NCI-H146 treated with DMSO at 0.1 percent for 48 hours (cell line): ENCODE results near the gene FAT2.

Source experiments
- DNase-seq: peaks from one replicate; lab custom pipeline; 2025; ENCODE audit not compliant: unreplicated experiment; lab: John Stamatoyannopoulos, UW

Gene FAT2

DNA sequence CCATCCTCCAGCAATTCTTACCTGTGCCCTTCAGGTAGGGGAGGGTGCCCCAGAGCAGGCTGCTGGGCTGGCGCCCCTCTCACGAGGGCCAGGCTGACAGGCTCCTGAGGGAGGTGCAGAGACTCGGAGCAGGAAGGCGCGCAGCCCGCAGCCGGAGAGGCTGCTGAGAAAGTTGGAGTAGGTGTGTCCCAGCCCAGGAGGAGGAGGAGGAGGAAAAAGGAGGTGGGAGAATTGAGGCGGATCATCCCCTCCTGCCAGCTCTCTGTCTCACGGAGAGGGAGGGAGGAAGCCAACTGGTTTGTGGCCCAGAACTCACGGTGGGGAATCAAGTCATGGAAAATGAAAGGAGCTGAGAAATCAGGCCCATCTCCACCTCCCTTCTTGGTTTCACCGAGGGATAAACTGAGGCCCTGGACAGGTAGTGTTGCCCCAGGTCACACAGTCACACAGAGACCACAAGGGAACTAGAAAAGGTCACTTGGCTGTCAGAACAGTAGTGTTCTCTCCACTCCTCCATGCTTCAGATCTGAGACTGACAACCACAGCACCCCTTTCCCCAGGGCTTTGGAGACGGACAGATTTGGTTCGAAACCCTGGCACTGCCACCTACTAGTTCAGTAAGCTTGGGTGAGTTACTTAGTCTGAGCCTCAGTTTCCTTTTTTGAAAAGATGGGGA, at the start of gene FAT2:
Gene FAT2 (minus strand): TSS at position 188 of the 676 bp plus-strand sequence. CDS start 22,400 bp downstream, outside the sequence.
- no peak for DNase-seq

- DNase-seq, result no peak
Measured at GRCh38 chr5:151638619-151639018, 47.5 kb upstream of the FAT2 start.

DNA sequence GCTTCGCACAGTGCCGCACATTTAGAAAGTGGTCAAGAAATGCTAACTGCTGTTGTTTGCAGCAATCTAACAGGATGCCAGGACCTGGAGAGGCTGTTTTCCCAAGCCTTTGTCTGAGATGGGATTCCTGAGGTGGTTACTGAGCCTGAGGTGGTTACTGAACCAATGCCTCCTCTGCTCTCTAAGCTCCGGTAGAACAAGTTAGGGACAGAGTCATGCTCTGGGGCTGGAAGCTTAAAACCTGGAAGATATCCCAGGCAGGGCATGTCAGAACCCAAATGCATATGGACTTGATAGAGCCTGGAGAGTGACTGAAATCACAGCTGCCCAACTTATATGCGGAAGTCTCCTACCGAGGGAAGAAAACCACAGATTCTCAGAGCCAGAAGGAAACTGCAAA, 46.5 kb upstream of the FAT2 start:
- no peak for DNase-seq

GRCh38 chr5:151633892-151634291, 42.8 kb upstream of the FAT2 start:
- no peak for DNase-seq

- DNase-seq, result no peak
Measured at GRCh38 chr5:151632941-151633340, 41.8 kb upstream of the FAT2 start.

GRCh38 chr5:151632524-151632923, 41.4 kb upstream of the FAT2 start:
- no peak for DNase-seq

DNA sequence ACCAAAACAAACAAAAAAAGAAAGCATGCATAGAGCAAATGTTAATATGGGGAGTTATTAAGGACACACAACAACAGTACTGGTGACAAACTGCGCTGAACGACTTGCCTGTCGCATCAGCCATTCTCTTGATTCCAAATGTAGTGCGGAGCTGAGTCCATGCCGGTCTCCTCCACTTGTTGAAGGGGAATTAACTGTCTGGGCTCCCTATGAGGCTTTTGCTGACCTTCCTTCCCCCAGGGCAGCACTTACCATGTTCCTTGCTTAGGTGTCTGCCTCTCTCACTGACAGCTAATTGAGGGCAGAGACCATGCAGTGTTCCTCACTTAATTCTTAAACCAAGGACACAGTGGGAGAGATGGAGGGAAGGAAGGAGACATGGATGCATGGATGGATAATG, 40.8 kb upstream of the FAT2 start:
- DNase-seq, result no peak

DNA sequence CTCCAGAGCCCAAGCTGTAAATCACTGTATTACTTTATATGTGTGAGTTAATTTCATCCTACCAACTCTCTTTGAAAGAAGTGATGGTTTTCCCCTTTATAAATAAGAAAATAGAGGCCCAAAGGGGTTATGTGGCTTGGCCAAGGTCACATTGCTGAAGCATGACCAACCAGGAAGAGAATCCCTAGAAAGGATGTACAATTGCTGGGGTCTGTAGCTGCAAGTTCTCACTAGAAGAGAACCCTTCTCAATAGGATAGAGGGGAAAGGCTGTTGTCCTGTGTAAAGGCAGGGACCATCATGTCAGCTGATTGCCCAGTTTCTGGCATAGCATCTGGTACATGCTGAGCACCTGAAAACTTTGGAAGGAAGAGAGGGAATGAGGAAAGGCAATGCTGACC, 39.0 kb upstream of the FAT2 start:
- DNase-seq, result no peak

GRCh38 chr5:151628112-151628823, 37.1 kb upstream of the FAT2 start:
- no peak for DNase-seq

DNA sequence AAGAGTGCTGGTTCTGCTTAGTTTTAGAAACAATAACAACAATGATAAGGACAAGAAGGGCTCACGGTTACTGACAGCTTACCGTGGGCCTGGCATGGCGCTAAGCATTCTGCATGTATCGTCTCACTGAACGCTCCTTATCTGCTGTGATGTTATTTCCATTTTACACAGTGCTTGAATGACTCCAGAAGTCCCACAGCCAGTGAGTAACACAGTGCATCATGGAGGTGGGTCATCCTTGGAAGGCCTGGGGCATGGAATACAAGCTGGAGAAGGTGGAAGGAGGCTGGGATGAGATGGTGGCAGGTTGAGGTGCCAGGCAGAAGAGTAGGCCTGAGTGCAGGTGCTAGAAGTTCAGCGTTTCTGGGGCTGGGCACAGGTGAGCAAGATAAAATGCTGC, 36.5 kb upstream of the FAT2 start:
- DNase-seq, result no peak

GRCh38 chr5:151625285-151625684, 34.2 kb upstream of the FAT2 start:
- DNase-seq, result no peak

DNA sequence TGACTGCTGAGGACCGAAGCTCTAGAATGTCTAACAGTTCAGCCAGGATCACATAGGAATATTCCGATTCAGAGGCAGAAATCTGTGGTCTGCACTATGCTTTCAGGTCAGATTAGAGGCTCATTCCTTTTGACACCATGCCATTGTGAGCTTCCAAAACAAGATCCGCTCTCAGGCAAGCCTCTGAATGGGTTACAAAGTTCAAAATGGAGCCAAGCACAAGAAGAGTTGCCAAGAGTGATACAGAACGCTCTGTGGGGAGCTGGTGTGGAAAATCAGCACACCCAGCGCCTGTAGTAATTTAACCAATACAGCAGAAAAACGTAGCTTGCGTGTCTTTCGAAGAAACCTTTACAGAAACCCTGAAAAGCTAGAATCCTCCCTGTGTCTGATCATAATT, 33.3 kb upstream of the FAT2 start:
- DNase-seq, result no peak

- peak; percentile 8 for DNase-seq
Measured at GRCh38 chr5:151622367-151623088, 31.4 kb upstream of the FAT2 start.

DNA sequence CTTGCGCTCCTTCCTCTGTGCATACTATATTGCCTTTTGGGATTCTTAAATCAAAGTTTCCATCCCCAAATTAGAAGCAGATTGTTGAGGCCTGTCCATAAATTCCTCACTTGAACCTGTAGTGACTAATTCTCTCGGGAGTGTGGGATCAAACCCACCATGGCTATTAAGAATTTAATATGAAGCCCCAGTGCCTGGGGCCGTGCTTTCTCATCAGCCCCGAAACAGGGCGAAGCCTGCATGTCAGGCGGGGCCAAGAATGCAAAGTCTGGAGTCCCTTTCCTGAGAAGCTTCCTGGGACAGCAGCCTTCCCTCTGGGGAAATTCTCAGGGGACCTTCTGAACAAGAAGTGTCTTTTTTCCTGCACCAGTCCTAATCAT, 29.3 kb upstream of the FAT2 start:
- no peak for DNase-seq

DNA sequence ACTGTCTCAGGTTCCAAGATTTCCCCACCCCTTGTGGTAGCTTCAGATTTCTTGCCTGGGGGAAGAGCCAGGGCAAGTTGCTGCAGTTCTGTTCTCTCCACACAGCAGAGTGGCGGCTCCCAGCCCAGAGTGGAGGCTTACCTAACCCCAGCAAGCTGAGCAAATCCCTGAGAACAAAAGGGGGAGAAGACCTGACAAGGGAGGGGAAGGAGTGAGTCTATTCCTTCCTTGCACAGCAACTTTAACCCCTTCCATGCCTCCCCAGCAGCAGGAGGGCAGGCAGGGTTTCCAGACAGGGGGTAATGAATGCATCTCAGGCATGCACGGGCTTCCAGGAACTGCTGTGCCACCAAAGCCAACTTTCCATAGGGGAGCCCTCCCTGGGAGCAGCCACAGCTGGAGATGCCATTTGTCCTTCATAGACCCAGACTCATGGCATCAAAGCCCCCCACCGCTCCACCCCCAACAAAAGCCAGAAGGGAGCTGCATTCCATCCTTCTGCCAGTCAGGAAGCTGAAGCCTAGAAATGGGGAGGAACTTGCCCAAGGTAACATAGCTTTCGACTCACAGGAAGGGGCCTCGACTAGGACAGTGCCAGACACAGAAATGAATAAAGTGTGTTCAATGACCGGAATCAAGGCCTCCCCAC, 28.8 kb upstream of the FAT2 start:
- DNase-seq, result no peak

DNA sequence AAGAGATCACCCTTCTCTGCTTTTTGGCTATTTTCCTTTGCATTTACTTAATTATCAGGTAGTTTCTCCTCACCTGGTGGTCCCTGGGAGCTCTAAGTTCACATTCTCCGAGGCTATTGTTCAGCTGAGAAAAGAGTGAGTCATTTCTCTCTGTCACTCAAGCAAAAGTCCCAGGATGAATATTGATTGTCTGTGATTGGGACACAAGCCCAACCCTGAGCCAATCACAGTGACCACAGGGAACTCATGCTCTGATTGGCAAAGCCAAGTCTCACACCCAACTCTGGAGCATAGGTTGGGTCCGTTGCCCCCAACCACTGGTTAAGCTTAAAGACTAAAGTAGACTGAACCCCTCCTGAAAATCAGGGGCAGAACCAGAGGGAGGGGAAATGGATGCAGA, 27.8 kb upstream of the FAT2 start:
- DNase-seq, result no peak

GRCh38 chr5:151617841-151618710, 26.9 kb upstream of the FAT2 start:
- DNase-seq, result no peak

DNA sequence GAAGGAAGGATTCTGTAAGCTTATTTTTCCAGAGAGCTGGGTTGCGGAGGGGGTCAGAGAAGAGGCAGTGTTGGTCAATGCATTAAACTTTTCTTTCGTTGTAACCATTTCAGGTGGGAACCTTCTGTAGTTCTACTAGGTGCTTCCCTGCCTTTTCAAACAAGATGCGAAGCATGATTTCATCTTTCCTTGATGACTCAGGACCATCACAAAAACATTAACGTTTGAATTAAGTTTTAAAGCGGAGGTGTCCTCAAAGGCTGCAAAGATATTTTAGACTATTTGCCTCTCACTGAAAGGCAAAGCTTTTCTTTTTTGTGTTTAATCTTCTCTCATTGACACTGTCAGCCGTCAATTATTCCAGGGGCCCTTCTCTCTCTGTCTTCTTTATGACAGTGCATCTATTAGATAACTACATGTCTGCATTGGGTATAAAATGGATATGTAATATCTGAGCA, 26.3 kb upstream of the FAT2 start:
- no peak for DNase-seq

- DNase-seq, result no peak
Measured at GRCh38 chr5:151615431-151615830, 24.3 kb upstream of the FAT2 start.

DNA sequence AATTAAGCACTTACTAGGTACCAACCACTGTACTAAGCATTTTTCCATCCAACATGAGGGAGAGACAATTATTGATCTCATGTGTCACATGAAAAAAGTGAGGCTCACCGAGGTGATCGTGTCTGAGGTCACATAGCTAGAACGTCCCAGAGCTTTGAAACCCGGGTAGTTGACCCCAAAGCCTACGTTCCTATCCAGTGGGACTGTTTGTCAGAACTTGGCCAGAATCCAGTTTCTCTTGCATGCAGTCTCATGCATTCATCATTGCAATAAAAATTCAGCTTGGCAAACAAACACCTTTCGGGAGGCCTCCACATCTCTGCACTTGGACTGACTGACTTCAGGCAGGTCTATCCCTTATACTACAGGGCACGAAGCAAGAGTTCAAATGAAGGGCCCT, 23.4 kb upstream of the FAT2 start:
- no peak for DNase-seq
